AG04449 (cell line): ENCODE measurements around the gene RER1.

Experiments
- CTCF ChIA-PET: fragments of 350-600 bp; formaldehyde crosslinking; extraction: SDS; loops from one replicate; lab custom pipeline; 2021; ENCODE audit warnings: antibody characterized with exemption; lab: Yijun Ruan, JAX
- POLR2A ChIA-PET: fragments of 400-600, 350-600 bp; formaldehyde crosslinking; extraction: SDS; loops from one replicate; lab custom pipeline; 2020; ENCODE audit warnings: antibody characterized with exemption, inconsistent platforms; lab: Yijun Ruan, JAX
- DNase-seq: peaks from one replicate; pipeline ENCODE4 v3.0.0-alpha.2; 2010; ENCODE audit warnings: low read depth, low spot score
- H3K4me3 ChIP-seq: 2 replicates; pipeline ENCODE4 v1.5.1; 2011; ENCODE audit warnings: low read depth, mild to moderate bottlenecking, control low read depth, low read length
- CTCF ChIP-seq: IDR thresholded peaks from one replicate; pipeline ENCODE4 v1.5.1; 2011; ENCODE audit warnings: mild to moderate bottlenecking, moderate library complexity, low read length, control low read depth, inconsistent platforms; ENCODE audit not compliant: insufficient read depth; ENCODE audit errors: missing control alignments

The RER1 gene

GRCh38 chr1:2372551-2373490 is 18.8 kb upstream of the RER1 start:
- POLR2A ChIA-PET = no interaction called here
- no peak for TF ChIP-seq CTCF
- H3K4me3 ChIP-seq = no peak overlapping the region
- DNase-seq = no peak
- CTCF ChIA-PET = interaction anchor here (0.6 to 1.2 kb wide), 3 partner anchors 9 to 178 kb away, joined by 3 read pairs; partner anchors contain the start of gene FAAP20

GRCh38 chr1:2373551-2374251 is 17.9 kb upstream of the RER1 start:
- no peak for DNase-seq

DNA sequence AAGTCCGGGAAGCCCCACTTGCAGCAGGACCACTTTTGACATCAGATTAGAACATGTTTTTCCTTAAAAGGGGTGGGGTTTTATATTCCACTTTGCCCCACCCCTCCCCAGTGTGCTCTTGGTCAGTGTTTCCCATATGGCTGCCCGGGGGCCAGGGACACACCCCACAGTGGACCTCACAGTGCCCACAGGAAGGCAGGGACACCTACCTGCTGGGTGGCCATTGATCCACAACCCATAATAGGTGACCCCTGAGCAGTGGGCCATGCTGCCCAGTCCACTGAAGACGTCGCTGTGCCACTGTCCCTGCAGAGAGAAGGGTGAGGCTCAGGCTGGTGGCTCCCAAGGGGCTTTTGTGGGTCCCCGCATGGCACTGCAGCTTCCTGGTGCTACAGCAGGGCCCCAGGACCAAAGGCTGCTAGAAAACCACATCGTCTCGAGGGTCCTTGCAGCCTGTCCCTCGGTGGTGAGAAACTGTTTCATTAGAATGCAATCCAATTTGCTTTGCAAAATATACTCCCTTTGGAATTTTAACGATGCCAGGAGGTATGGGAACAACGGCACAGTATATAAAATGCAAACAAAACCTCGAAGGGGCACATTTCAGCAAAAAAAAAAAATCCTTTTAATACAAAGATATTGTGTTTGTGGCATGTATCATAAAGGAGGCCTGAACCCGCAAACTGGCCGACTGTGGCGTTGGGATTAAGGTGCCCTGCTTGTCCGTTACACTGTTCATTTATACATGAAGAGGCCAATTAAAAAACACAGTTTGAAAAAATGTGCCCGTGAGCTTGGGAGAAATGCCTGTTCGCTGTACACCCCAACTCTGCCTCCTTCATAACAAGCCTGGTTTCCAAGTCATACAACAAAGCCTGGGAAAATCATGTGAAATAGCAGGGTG is 17.1 kb upstream of the RER1 start:
- no peak overlapping the region for H3K4me3 ChIP-seq
- ChIA-PET CTCF (interaction anchor here (1.5 to 21.2 kb wide), 2 partner anchors 174 to 200 kb away, joined by 6 to 891 read pairs; partner anchors contain the start of gene FAAP20), POLR2A (no interaction called here)
- no peak for TF ChIP-seq CTCF
- no peak for DNase-seq

More at GRCh38 chr1:2373551-2374251, 17.9 kb upstream of the RER1 start:
- no peak overlapping the region for H3K4me3 ChIP-seq
- POLR2A ChIA-PET = no interaction called here
- CTCF ChIA-PET = interaction anchor here (0.6 to 21.2 kb wide), 2 partner anchors 8 to 173 kb away, joined by 3 to 891 read pairs; partner anchors contain the start of gene FAAP20
- TF ChIP-seq CTCF = no peak

DNA sequence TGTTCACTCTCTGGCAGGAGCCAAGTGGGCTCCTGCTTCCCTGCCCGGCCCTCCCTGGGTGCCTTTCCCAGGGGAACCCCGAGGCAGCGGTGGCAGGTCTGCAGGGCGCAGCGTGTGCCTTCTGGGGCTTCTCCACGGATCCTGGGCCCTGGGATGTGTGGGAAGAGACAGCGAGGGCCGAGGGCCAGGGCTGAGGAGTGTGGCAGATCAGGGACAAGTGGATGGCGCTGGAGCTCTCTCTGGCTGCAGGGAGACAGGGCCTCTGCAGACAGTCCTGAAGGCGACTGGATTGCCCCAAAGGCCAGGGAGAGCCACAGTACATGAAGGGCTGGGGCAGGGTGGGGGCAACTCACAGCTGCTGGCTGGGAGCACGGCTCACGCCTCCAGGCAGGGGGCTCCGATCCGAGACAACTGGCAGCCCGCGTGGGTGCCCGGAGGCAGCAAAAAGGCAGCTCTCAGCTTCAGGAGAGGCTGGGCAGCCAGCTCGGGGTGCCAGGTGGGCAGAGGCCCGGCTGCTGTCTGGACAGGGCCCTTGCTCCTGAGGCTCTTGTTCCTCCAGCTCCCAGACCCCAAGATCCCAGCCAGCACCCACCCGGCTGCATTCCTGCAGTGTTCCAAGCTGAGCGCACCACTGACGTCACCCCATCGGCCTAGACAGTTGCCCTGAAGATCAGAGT is 16.3 kb upstream of the RER1 start:
- DNase-seq = no peak
- no peak overlapping the region for H3K4me3 ChIP-seq
- no peak for TF ChIP-seq CTCF
- CTCF ChIA-PET = interaction anchor here (1.3 to 21.2 kb wide), 3 partner anchors 11 to 201 kb away, joined by 3 to 891 read pairs (median 6); partner anchors contain the start of gene FAAP20
- POLR2A ChIA-PET = interaction anchor here (0.9 kb wide), 2 partner anchors 45 to 180 kb away, joined by 3 read pairs; partner anchors contain the start of gene FAAP20

DNA sequence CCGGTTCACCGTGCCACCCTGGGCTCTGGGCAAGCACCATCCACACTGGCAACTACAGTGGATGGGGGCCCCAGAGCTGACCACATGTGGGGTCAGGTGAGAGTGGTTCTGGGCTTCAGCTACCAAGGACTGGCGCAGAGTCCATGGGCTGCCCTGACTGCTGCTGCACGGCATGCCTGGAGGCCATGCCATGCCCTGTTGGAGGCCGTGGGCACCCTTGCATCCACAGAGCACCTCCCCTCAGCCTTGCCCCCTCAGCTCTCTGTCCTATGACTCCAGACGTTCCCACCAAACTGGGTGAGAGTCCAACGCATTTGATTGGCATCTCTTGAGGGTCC is 15.7 kb upstream of the RER1 start:
- no peak for TF ChIP-seq CTCF
- H3K4me3 ChIP-seq = no peak overlapping the region
- ChIA-PET CTCF (interaction anchor here (1.3 to 21.2 kb wide), 3 partner anchors 11 to 202 kb away, joined by 3 to 891 read pairs (median 6); partner anchors contain the start of gene FAAP20), POLR2A (interaction anchor here (0.9 kb wide), 2 partner anchors 45 to 181 kb away, joined by 3 read pairs; partner anchors contain the start of gene FAAP20)
- DNase-seq = no peak
